Subcutaneous adipose tissue (tissue), 4 donors: ENCODE data around the gene HSP90AA1. TPM values are rescaled to one million over a fixed set of nuclear protein-coding genes. Genes with fewer than 3 reads are reported as not detected.

Source experiments
- total RNA-seq, 4 donors: library from RNA; depleted of rRNA; stranded (reverse); fragments of >200 nt; gene quantifications; one replicate each; pipeline ENCODE4 v1.1.0, GENCODE V29; 2016
- TF ChIP-seq, protein P1 (sequence below): fragments of 450-650 bp; IDR thresholded peaks from one replicate; pipeline ENCODE4 v1.5.1; 2016; ENCODE audit warnings: low read depth, mild to moderate bottlenecking, control low read depth, antibody characterized with exemption, moderate library complexity

The HSP90AA1 gene
- total RNA-seq, 4 donors from 2014 or later = 357 to 925 (median 530) TPM

- TF ChIP-seq, protein P1, sequence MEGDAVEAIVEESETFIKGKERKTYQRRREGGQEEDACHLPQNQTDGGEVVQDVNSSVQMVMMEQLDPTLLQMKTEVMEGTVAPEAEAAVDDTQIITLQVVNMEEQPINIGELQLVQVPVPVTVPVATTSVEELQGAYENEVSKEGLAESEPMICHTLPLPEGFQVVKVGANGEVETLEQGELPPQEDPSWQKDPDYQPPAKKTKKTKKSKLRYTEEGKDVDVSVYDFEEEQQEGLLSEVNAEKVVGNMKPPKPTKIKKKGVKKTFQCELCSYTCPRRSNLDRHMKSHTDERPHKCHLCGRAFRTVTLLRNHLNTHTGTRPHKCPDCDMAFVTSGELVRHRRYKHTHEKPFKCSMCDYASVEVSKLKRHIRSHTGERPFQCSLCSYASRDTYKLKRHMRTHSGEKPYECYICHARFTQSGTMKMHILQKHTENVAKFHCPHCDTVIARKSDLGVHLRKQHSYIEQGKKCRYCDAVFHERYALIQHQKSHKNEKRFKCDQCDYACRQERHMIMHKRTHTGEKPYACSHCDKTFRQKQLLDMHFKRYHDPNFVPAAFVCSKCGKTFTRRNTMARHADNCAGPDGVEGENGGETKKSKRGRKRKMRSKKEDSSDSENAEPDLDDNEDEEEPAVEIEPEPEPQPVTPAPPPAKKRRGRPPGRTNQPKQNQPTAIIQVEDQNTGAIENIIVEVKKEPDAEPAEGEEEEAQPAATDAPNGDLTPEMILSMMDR = no peak
Measured at GRCh38 chr14:102080183-102081080, 6.4 kb downstream of the HSP90AA1 start.

DNA sequence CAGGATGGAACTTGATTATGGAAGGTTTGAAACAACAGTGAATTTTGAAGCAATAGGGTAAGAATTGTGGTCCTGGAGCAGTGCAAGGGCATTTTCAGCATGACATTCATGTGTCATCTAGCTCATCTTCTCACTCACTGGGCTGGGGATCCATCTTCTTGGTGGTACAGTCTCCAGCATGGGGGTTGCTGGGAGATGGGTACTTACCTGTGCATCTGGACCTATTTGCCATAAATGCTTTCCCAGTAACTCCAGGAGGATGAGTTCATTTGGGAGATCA, 7.2 kb downstream of the HSP90AA1 start:
- TF ChIP-seq, protein P1 = no peak

GRCh38 chr14:102078831-102079699, 7.8 kb downstream of the HSP90AA1 start:
- TF ChIP-seq, protein P1 = no peak

DNA sequence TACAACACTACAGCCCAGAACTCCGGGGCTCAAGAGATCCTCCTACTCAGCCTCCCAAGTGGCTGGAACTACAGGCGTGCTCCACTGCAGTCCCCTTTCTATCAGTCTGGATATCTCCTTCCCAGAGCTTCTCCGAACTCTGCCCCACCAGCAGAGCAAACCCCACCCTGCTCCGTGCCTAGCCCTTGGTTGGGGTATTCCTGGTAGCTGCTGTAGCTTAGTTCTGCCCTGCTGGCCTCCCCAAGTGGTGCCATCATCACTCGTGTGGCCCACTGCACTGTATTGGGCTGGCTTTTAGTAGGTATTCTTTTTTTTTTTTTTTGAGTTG, 9.5 kb downstream of the HSP90AA1 start:
- TF ChIP-seq, protein P1 = no peak

- TF ChIP-seq, protein P1 = no peak
Measured at GRCh38 chr14:102075155-102075554, 11.7 kb downstream of the HSP90AA1 start.

- TF ChIP-seq, protein P1 = no peak
Measured at GRCh38 chr14:102074415-102074964, 12.4 kb downstream of the HSP90AA1 start.
